Gastroesophageal sphincter (tissue), 4 donors: ENCODE results near the gene PTN. TPM values are rescaled to one million over a fixed set of nuclear protein-coding genes. Genes with fewer than 3 reads are reported as not detected.
A peak's percentile ranks its signal among the peaks of the same experiment; 100 is the strongest.

Source experiments
- ATAC-seq: fragments of 150-250 bp; one replicate; pipeline ENCODE4 v1.9.1; 2016; ENCODE audit warnings: mild to moderate bottlenecking, moderate library complexity
- H3K27ac ChIP-seq, 4 donors: fragments of 200-600 bp; sonication (generic) in 3 of 4; 1 replicate in 3 of 4; 2 replicates in 1 of 4; pipeline ENCODE4 v1.5.1; 2016 to 2019
- H3K27me3 ChIP-seq: fragments of 200-600 bp; sonication (generic); one replicate; pipeline ENCODE4 v1.5.1; 2019
- H3K36me3 ChIP-seq, 2 donors: fragments of 200-600 bp; sonication (generic); one replicate each; pipeline ENCODE4 v1.5.1; 2019; ENCODE audit warnings: control low read depth in 1 of 2
- H3K4me1 ChIP-seq, 3 donors: fragments of 200-600 bp; sonication (generic); 1 replicate in 2 of 3; 2 replicates in 1 of 3; pipeline ENCODE4 v1.5.1; 2016 to 2019; ENCODE audit warnings: control low read depth in 2 of 3
- H3K4me3 ChIP-seq, 2 donors: fragments of 200-600 bp; sonication (generic); one replicate each; pipeline ENCODE4 v1.5.1; 2019; ENCODE audit warnings: mild to moderate bottlenecking in 1 of 2, moderate library complexity in 1 of 2
- H3K9me3 ChIP-seq, 3 donors: fragments of 200-600 bp; sonication (generic); one replicate each; pipeline ENCODE4 v1.5.1; 2017 to 2019; ENCODE audit warnings: control low read depth in 2 of 3
- CTCF ChIP-seq, 4 experiments: fragments of 200-600 bp in 2 of 4; fragments of 450-650 bp in 2 of 4; sonication (generic) in 1 of 4; IDR thresholded peaks; one replicate each; pipeline ENCODE4 v1.5.1; 2017 to 2019; ENCODE audit warnings: antibody characterized with exemption in 4 of 4, mild to moderate bottlenecking in 2 of 4, moderate library complexity in 2 of 4
- EP300 ChIP-seq: sonication (generic); formaldehyde crosslinking; IDR thresholded peaks from one replicate; pipeline ENCODE4 v1.6.1; 2017; ENCODE audit warnings: antibody characterized with exemption, mild to moderate bottlenecking
- POLR2A ChIP-seq, 2 donors: fragments of 450-650 bp; IDR thresholded peaks; one replicate each; pipeline ENCODE4 v1.6.1; 2017; ENCODE audit warnings: antibody characterized with exemption in 2 of 2, mild to moderate bottlenecking in 2 of 2, moderate library complexity in 1 of 2
- POLR2AphosphoS5 ChIP-seq: sonication (generic); formaldehyde crosslinking; IDR thresholded peaks from one replicate; pipeline ENCODE4 v1.6.1; 2017; ENCODE audit warnings: antibody characterized with exemption
- WGBS, 2 donors: methylation state at CpG; one replicate each; pipeline ENCODE4 v1.1.5; 2018; ENCODE audit warnings: low coverage in 1 of 2; 5-methylcytosine and 5-hydroxymethylcytosine counted together
- total RNA-seq, 4 donors: library from RNA; depleted of rRNA; stranded (reverse); fragments of >200 nt; gene quantifications; one replicate each; pipeline ENCODE4 v1.1.0, GENCODE V29; 2016

Gene PTN, protein sequence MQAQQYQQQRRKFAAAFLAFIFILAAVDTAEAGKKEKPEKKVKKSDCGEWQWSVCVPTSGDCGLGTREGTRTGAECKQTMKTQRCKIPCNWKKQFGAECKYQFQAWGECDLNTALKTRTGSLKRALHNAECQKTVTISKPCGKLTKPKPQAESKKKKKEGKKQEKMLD
- total RNA-seq: 10 to 100 TPM; 10.1 to 13.2 (median 11.1) TPM

GRCh38 chr7:137343281-137343841 lies at the start of gene PTN:
Gene PTN (minus strand): TSS chr7:137343733. CDS start chr7:137254973, 88,760 bp downstream.
- no peak for TF ChIP-seq CTCF (IDR thresholded peaks at IDR 0.05)
- TF ChIP-seq POLR2AphosphoS5: no peak
- TF ChIP-seq EP300: no peak
- no peak for TF ChIP-seq POLR2A (IDR thresholded peaks at IDR 0.05)
- peak; percentile 82 for ATAC-seq
- Histone ChIP-seq H3K27me3 (no peaks in the 10 kb centered on the region), H3K9me3 (no peaks in the 10 kb centered on the region), H3K27ac (peak within 1 kb of the TSS in 1 of 4 donors; percentile 9), H3K4me1 (peaks cover 0 to 12% (median 0%) of the 10 kb centered on the region in 3 donors), H3K36me3 (no peaks in the 10 kb centered on the region), H3K4me3 (peak within 1 kb of the TSS; percentile 26 to 51)
- WGBS, 2 donors: 2 to 3% methylated on average over 7 to 8 of the region's 23 CpGs

DNA sequence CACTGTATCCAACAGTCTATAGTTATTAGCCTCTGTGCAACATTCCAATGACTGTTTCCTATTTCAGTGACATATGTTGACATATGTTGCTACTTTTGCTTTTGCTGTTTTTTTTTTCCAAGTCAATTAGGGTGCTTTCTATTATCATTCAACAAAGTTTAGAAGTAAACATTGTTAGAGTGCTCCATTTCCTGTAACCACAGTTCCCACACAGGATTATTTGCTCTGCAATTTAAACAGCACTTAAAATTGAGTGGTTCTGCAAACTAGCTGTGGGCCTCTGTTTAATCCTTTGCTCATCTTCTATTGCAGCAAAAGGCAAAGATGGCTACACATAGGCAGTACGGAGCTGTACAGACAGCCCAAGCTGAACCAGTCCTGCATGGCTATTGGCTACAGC lies 46.5 kb upstream of the PTN start:
- H3K4me1 ChIP-seq: no peaks in the 10 kb centered on the region
- H3K4me3 ChIP-seq: no peak overlapping the region
- H3K27ac ChIP-seq: no peak overlapping the region
- ATAC-seq: no peak
- 100% methylated on average over 1 of the region's 1 CpG; no CpG with 5 or more reads in 1 of the 2 donors for WGBS, 2 donors
- no peaks in the 10 kb centered on the region for H3K9me3 ChIP-seq
- TF ChIP-seq EP300: no peak
- TF ChIP-seq CTCF (IDR thresholded peaks at IDR 0.05): no peak
- no peak for TF ChIP-seq POLR2AphosphoS5
- no peak for TF ChIP-seq POLR2A (IDR thresholded peaks at IDR 0.05)
- H3K36me3 ChIP-seq: no peaks in the 10 kb centered on the region
- no peaks in the 10 kb centered on the region for H3K27me3 ChIP-seq

- Histone ChIP-seq H3K4me3 (no peak overlapping the region), H3K27ac (no peak overlapping the region), H3K9me3 (no peaks in the 10 kb centered on the region), H3K36me3 (no peaks in the 10 kb centered on the region), H3K4me1 (no peaks in the 10 kb centered on the region), H3K27me3 (no peaks in the 10 kb centered on the region)
- no peak for ATAC-seq
- no peak for TF ChIP-seq POLR2AphosphoS5
- TF ChIP-seq CTCF (IDR thresholded peaks at IDR 0.05): no peak
- no peak for TF ChIP-seq EP300
- no peak for TF ChIP-seq POLR2A (IDR thresholded peaks at IDR 0.05)
- 57 to 80% methylated on average over 1 of the region's 1 CpG for WGBS, 2 donors
These were observed 45.4 kb upstream of the PTN start for GRCh38 chr7:137388916-137389315.

DNA sequence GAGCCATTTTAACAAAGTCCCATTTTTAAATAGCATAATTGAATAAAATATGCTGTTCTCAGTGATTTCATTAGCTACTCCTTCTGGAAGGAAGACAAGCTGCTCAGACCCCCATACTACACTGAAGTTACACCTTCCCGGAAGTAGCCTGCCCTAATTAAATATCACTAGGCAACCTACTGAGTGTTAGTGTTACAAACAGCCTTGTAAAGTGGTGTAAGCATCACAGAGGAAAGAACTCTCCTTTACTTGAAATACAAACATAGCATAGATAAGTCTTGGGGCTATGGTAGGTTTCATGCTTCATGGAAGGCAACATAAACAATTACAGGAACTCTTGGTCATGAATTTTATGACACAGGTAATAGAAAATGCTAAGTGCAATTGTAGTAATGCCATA lies 43.4 kb upstream of the PTN start:
- no peak for ATAC-seq
- no peak for TF ChIP-seq EP300
- no peak for TF ChIP-seq CTCF (IDR thresholded peaks at IDR 0.05)
- 46 to 67% methylated on average over 1 of the region's 1 CpG for WGBS, 2 donors

DNA sequence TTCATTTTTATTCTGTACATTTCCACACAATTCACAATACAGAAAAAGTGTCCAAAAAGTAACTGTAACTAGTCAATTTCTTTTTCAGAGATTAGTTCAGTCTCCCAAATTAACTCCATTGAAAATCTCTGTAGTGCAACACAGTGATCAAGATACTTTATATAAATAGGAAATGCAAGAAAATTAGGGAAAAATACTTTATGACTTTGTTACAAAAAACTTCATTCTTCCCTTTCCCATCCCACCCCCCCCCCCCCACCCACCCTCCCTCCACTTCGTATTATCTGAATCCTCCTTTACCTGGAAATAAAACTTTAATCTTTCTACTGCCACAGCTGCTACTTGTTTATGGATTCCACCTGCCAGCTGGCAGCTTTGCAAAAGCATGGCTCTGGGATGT lies 37.5 kb upstream of the PTN start:
- H3K4me1 ChIP-seq: no peaks in the 10 kb centered on the region
- WGBS, 2 donors: 22 to 33% methylated on average over 1 of the region's 1 CpG
- H3K27me3 ChIP-seq: no peaks in the 10 kb centered on the region
- H3K9me3 ChIP-seq: peaks cover 0 to 13% (median 0%) of the 10 kb centered on the region in 3 donors
- no peak overlapping the region for H3K4me3 ChIP-seq
- H3K36me3 ChIP-seq: no peaks in the 10 kb centered on the region
- TF ChIP-seq POLR2AphosphoS5: no peak
- no peak for TF ChIP-seq EP300
- no peak for TF ChIP-seq POLR2A (IDR thresholded peaks at IDR 0.05)
- TF ChIP-seq CTCF (IDR thresholded peaks at IDR 0.05): no peak
- no peak overlapping the region for H3K27ac ChIP-seq
- no peak for ATAC-seq

More for the DNA sequence above, 43.4 kb upstream of the PTN start:
- Histone ChIP-seq H3K4me1 (no peaks in the 10 kb centered on the region), H3K27me3 (no peaks in the 10 kb centered on the region), H3K9me3 (no peaks in the 10 kb centered on the region), H3K4me3 (no peak overlapping the region), H3K27ac (no peak overlapping the region), H3K36me3 (no peaks in the 10 kb centered on the region)
